Measurements from ENCODE around the gene RSPRY1.

DNA sequence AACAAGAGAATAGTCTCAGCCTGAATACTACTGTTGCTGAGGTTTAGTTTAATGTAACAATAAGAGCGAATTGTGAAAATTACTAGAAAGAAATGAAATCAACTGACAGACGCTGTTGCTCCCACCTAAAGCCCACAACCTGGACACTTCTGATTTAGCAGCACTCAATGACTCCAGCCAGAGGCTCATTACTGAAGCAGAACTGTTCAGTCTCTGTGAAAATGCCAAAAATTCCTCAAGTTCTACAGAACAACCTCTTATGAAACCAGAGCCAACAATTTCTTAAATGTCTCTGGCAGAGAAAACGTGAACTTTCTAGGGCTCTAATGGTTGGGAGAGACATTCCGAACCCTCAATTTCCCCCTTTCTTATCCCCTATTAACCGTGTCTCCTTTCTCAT is 10.2 kb upstream of the RSPRY1 start:
- TF ChIP-seq, protein P1, sequence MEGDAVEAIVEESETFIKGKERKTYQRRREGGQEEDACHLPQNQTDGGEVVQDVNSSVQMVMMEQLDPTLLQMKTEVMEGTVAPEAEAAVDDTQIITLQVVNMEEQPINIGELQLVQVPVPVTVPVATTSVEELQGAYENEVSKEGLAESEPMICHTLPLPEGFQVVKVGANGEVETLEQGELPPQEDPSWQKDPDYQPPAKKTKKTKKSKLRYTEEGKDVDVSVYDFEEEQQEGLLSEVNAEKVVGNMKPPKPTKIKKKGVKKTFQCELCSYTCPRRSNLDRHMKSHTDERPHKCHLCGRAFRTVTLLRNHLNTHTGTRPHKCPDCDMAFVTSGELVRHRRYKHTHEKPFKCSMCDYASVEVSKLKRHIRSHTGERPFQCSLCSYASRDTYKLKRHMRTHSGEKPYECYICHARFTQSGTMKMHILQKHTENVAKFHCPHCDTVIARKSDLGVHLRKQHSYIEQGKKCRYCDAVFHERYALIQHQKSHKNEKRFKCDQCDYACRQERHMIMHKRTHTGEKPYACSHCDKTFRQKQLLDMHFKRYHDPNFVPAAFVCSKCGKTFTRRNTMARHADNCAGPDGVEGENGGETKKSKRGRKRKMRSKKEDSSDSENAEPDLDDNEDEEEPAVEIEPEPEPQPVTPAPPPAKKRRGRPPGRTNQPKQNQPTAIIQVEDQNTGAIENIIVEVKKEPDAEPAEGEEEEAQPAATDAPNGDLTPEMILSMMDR (IDR thresholded peaks at IDR 0.05) = no peak
- no peak for TF ChIP-seq POLR2A (IDR thresholded peaks at IDR 0.05)

Data from adrenal gland (tissue), 5 donors.